Measurements from ENCODE around the gene DNAJB12.
"Not testable (repeated sequence)": the region's sequence is repeated elsewhere in the genome, so short reads cannot be mapped to it uniquely, and the experiment has no call there.

Gene DNAJB12

GRCh38 chr10:72354356-72355213 is at the start of gene DNAJB12:
DNAJB12 (minus strand) TSS chr10:72354919; CDS start chr10:72354897, 22 bp downstream.
- DNase-seq = peak; percentile 84

GRCh38 chr10:72395581-72395980 is 40.9 kb upstream of the DNAJB12 start:
- not testable (repeated sequence) for DNase-seq

DNA sequence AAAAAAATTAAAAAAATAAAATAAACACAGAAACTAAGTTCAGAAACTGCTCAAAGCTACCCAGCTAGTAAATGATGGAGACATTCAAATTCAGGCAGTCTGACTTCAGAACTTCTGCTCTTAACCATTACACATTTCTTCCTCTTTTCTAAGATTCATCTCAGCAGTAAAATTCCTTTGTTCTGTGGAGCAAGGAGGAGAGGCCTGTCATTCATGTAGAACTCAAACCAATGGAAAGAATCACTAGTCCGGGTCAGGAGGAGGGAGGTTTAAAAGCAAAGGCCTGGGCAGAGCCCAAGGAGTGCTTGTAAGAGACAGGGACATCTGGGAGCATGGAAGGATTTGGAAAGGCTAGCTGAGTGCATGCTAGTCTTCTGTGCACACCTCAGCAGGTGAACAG is 37.9 kb upstream of the DNAJB12 start:
- DNase-seq = no peak

GRCh38 chr10:72390764-72391163 is 36.0 kb upstream of the DNAJB12 start:
- no peak for DNase-seq

DNA sequence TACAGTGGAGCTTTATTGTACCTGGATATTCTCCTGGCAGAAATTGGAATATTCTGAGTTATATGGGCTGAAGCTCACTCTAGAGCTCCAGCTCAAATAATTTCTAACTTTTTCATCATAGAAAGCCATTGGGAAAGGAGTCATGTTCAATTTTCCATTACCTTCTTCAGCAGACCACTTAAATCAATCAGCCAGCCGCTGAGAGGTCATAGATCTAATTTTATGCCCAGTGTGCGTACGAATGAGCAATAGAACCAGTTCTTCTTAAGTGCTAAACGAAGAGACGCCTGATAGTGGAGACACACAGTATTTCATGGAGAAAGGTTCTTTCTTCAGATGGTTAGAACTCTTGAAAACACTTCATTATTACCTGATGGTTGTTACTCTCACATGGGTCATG is 35.0 kb upstream of the DNAJB12 start:
- DNase-seq = no peak

- DNase-seq = no peak
Observed at GRCh38 chr10:72389014-72389413, 34.3 kb upstream of the DNAJB12 start.

DNA sequence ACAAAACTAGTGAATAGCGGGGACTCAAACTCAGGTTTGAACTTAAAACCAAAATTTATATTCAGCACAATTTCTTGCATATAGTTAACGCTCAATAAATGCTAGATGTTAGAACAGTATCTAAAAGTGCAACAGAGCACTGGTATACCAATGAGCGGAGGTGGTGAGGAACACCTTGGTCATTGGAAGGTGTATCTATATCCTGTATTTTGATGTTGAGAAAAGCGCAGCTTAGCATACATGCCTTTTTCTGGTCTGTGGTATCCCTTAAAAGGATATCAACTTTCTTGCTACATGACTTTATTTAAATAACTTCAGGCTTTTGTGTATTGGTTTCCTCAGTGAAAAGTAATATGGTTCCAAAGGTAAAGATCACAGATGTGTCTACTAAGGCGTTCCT is 33.3 kb upstream of the DNAJB12 start:
- DNase-seq = no peak

DNA sequence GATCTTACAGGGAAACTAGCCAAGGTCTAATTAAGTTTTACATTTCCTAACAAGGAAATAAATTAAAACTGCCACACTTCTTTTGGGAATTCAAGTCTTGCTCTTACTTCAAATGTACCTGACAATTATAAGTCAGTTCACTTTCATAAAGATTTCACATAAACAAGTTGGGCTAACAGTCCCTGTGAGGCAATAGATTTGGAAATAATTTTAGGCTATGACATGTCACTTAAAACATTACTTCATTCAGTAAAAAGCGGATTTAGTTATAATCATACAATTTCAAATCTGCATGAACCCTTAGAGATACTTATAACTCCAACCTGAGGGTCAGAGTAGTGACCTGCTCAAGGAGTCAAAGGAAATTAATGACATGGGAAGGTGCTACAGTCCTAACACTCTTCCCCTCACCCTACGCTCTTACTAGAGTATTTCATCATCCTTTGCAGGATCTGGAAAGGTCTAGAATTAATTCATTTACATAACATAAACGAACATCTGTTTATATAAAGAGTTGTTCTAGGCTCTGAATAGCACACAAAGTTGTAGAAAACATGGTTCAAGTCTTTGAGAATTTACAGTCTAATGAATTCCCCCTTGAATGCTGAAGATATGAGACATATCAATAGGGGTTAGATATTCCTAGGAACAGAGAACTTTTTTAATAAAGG is 32.3 kb upstream of the DNAJB12 start:
- DNase-seq = no peak

DNA sequence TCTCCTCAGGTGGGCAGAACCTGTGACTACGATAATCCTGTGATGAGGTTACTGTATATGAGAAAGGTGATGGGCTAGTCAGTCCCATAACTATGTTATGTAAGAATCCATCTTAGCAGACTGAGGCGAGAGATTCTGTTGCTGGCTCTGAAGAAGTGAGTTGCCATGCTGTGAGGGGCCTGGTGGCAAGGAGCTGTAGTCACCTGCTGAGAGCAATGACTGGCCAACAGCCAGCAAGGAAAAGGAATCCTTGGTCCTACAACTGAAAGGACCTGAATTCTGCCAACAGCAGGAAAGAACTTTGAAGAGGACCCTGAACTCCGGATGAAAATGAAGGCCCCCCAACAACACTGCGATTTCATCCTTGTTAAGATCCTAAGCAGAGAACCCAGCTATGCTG is 31.0 kb upstream of the DNAJB12 start:
- no peak for DNase-seq

GRCh38 chr10:72384982-72385381 is 30.3 kb upstream of the DNAJB12 start:
- not testable (repeated sequence) for DNase-seq

- no peak for DNase-seq
Observed at GRCh38 chr10:72379776-72380175, 25.1 kb upstream of the DNAJB12 start.

- DNase-seq = no peak
Observed at GRCh38 chr10:72379062-72379461, 24.3 kb upstream of the DNAJB12 start.

- no peak for DNase-seq
Observed at GRCh38 chr10:72375585-72375984, 20.9 kb upstream of the DNAJB12 start.

- no peak for DNase-seq
Observed at GRCh38 chr10:72375173-72375572, 20.5 kb upstream of the DNAJB12 start.

DNA sequence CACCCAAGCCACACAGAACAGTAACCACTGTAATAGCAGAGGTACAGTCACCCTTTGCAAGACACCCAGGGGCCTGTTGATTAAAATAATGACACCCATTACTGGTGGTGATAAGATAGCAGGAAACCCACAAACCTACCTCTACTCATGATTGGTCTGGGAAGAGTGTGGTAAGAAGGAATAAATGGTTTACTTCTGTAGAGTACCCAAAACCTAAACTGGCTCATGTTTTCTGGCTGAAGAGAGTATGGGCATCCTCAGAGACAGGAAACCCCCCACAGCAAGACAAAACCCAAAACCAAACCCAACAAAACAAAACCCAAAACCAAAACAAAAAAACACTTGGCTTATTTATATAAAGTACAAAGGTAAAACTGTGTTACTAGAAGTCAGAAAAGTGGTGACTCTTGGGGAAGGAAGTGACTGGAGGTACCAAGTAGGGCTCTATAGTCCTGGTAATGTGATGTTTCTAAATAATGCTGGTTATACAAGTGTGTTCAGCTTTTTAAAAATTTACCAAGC is 15.5 kb upstream of the DNAJB12 start:
- DNase-seq = no peak

- DNase-seq = no peak
Observed at GRCh38 chr10:72367301-72367960, 12.7 kb upstream of the DNAJB12 start.

DNA sequence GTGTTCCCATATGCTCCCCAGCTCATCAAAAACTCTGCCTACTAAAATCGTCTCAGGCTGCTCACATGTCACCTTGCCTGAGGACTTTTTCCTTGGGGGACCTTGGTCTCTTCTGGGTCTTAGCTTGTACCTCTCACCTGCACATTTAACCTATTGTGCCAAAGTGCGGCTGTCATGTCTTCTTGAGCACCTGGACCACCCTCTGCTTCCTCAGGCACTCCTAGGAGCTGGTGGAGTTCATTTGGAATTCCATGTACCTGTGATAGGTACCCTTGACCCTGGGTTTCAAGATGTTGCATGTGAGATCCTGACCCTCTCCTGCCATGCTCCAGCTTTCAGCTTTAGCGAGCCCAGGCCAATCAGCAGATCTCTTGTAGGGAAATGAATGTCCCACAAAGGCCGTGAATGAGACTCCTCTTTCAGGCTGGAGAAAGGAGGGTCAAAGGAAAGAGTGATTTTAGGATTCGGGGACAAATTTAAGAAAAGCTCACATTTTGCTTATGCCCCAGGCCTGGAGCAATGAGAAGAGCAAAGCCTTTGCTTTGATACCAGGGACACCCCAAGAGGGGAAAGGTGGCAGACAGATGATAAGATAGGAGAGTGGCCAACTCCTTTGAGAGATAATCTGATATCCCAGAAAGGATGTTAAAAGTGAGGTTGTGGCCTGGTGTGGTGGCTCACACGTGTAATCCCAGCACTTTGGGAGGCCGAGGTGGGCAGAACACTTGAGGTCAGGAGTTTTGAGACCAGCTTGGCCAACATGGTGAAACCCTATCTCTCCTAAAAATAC is 10.6 kb upstream of the DNAJB12 start:
- no peak for DNase-seq

DNA sequence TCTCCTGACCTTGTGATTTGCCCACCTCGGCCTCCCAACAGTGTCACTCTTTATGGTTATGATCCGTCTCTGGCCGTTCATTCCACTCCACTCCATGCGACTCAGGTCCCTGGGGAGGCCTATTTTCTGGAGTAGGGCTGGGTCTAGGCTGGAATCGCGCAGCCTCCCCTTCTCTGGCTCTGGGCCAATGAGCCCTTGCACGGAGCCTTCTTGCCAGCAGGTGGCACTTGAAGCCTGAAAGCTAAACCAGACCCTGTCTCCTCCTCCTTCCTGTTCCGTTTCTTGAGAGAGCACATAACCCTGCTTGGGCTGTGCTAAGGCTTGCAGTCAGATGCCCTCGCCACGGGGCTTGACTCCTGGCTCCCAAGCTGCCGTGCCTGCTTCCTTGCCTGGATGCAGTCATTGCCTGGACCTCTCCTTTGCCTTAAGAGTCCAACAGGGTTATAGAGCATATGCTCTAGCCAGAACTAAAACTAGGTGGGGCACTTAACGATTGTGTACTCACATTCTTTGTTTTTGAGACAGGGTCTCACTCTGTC is 9.6 kb upstream of the DNAJB12 start:
- DNase-seq = peak; percentile 74

DNA sequence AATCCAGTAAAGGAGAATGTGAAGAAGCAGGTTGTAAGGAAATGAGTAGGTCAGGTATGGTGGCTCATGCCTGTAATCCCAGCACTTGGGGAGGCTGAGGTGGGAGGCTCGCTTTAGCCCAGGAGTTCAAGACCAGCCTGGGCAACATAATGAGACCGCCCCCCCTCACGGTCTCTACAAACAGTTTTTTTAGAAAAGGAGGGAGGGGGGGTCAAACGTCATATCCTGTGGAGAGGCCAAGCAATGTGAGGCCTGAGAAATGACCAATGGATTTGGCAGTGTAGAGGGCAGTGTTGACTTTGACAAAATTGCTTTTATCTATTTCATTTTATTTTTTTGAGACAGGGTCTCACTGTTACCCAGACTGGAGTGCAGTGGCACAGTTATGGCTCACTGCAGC is 2.3 kb upstream of the DNAJB12 start:
- no peak for DNase-seq

- no peak for DNase-seq
Observed at GRCh38 chr10:72356115-72356514, 1.4 kb upstream of the DNAJB12 start.

GRCh38 chr10:72355214-72355555 is 466 bp upstream of the DNAJB12 start:
- no peak for DNase-seq

DNA sequence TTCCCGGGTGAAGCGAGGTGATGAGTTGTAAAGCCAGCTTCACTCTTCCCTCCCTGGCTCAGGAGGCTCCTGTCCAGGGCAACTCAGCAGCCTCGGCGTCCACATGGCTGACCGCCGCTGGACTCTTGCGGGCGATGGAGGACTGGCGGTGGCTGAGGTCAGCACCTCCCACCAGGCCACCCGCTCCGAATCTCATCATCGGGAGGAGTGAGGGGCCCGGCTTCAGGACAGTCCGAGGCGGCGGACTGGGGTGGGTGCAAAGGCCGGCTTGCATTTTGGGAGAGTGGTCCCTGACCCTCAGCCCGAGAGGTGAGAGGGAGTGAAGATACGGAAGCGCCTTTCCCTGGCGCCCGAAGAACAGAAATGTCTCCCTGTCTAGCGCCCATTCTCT is 759 bp downstream of the DNAJB12 start:
- DNase-seq = no peak
